Measurements from ENCODE around the gene CPNE2. TPM values are rescaled to one million over a fixed set of nuclear protein-coding genes. Genes with fewer than 3 reads are reported as not detected.

Gene CPNE2
- total RNA-seq, 1 experiment from 2014 or later: 5.1 TPM

DNA sequence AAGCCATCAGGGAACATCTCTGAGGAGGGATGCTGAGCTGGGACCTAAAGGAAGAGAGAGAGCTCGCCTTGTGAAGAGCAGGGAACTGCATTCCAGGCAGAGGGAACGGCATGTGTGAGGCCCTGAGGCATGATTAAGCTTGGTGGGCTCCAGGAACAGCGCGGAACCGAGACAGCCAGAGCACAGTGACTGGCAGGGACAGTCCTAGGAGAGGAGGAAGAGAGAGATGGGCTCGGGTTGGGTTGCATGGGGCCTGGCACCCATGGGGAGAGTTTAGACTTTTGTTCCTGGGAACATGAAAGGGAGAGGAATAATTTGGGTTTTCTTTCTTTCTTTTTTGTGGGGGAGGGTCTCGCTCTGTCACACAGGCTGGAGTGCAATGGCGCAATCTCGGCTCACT lies 39.2 kb upstream of the CPNE2 start:
- DNase-seq: no peak
- no peaks in the 10 kb centered on the region for H4K20me1 ChIP-seq (ENCODE audit: insufficient read depth, low read depth, low read length)
- H3K27ac ChIP-seq (ENCODE audit: low read length): no peak overlapping the region
- H3K9me2 ChIP-seq (replicated peaks; ENCODE audit: insufficient read depth, low read length): no peaks in the 10 kb centered on the region
- no peaks in the 10 kb centered on the region for H3K27me3 ChIP-seq (ENCODE audit: low read length)
- H3K4me3 ChIP-seq (ENCODE audit: low read length): no peak overlapping the region
- no peak overlapping the region for H3K4me2 ChIP-seq (ENCODE audit: low read depth, low read length, poor library complexity, severe bottlenecking)
- H3K9me3 ChIP-seq (ENCODE audit: low read length): no peaks in the 10 kb centered on the region
- no peaks in the 10 kb centered on the region for H3K79me2 ChIP-seq (ENCODE audit: low read length)
- peaks cover 19% of the 10 kb centered on the region; the same call in 1 of the 2 replicates for H3K36me3 ChIP-seq (ENCODE audit: insufficient read depth, low read length)
- no peak overlapping the region for H3K9ac ChIP-seq (ENCODE audit: low read length)
- no peak overlapping the region for H2AFZ ChIP-seq (ENCODE audit: low read length)
- H3K4me1 ChIP-seq (ENCODE audit: low read length): no peaks in the 10 kb centered on the region

- Histone ChIP-seq H3K9ac (ENCODE audit: low read length) (no peak overlapping the region), H3K4me2 (ENCODE audit: low read depth, low read length, poor library complexity, severe bottlenecking) (no peak overlapping the region), H3K27ac (ENCODE audit: low read length) (no peak overlapping the region), H3K4me3 (ENCODE audit: low read length) (no peak overlapping the region), H3K36me3 (ENCODE audit: insufficient read depth, low read length) (peaks cover 15% of the 10 kb centered on the region; the same call in 1 of the 2 replicates), H4K20me1 (ENCODE audit: insufficient read depth, low read depth, low read length) (no peaks in the 10 kb centered on the region), H3K27me3 (ENCODE audit: low read length) (no peaks in the 10 kb centered on the region), H2AFZ (ENCODE audit: low read length) (no peak overlapping the region), H3K9me2 (replicated peaks; ENCODE audit: insufficient read depth, low read length) (no peaks in the 10 kb centered on the region), H3K79me2 (ENCODE audit: low read length) (no peaks in the 10 kb centered on the region), H3K4me1 (ENCODE audit: low read length) (no peaks in the 10 kb centered on the region), H3K9me3 (ENCODE audit: low read length) (no peaks in the 10 kb centered on the region)
- DNase-seq: no peak
Measured at GRCh38 chr16:57054338-57054737, 38.0 kb upstream of the CPNE2 start.

DNA sequence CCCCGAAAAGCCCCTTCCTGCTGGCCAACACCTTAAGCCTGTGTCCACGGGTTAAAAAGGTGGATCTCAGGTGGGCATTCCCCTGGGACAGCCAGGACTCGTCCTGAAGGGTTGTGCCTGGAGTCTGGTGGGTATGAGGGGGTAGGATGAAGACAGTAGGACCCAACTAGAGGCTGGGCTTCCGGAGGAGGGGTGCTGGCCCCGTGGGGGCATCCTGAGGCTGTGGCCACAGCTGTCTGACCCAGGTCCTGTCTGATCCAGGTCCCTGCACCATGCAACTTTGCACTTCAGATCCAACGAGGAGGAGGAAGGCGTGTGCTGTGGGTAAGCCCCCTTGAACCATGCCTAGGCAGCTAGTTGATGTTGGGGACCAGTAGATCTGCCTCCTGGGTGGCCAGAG lies 37.6 kb upstream of the CPNE2 start:
- no peak for DNase-seq
- Histone ChIP-seq H3K27me3 (ENCODE audit: low read length) (no peaks in the 10 kb centered on the region), H3K9me2 (replicated peaks; ENCODE audit: insufficient read depth, low read length) (no peaks in the 10 kb centered on the region), H2AFZ (ENCODE audit: low read length) (no peak overlapping the region), H3K9ac (ENCODE audit: low read length) (no peak overlapping the region), H4K20me1 (ENCODE audit: insufficient read depth, low read depth, low read length) (no peaks in the 10 kb centered on the region), H3K9me3 (ENCODE audit: low read length) (no peaks in the 10 kb centered on the region), H3K4me1 (ENCODE audit: low read length) (no peaks in the 10 kb centered on the region), H3K4me2 (ENCODE audit: low read depth, low read length, poor library complexity, severe bottlenecking) (no peak overlapping the region), H3K27ac (ENCODE audit: low read length) (no peak overlapping the region), H3K4me3 (ENCODE audit: low read length) (no peak overlapping the region), H3K79me2 (ENCODE audit: low read length) (no peaks in the 10 kb centered on the region), H3K36me3 (ENCODE audit: insufficient read depth, low read length) (peaks cover 18% of the 10 kb centered on the region; the same call in 1 of the 2 replicates)

- H3K79me2 ChIP-seq (ENCODE audit: low read length): no peaks in the 10 kb centered on the region
- DNase-seq: no peak
- H3K27me3 ChIP-seq (ENCODE audit: low read length): no peaks in the 10 kb centered on the region
- no peaks in the 10 kb centered on the region for H3K9me2 ChIP-seq (replicated peaks; ENCODE audit: insufficient read depth, low read length)
- no peak overlapping the region for H2AFZ ChIP-seq (ENCODE audit: low read length)
- no peak overlapping the region for H3K4me3 ChIP-seq (ENCODE audit: low read length)
- H3K36me3 ChIP-seq (ENCODE audit: insufficient read depth, low read length): peaks cover 18% of the 10 kb centered on the region; the same call in 1 of the 2 replicates
- H3K4me2 ChIP-seq (ENCODE audit: low read depth, low read length, poor library complexity, severe bottlenecking): no peak overlapping the region
- H3K9me3 ChIP-seq (ENCODE audit: low read length): no peaks in the 10 kb centered on the region
- H3K27ac ChIP-seq (ENCODE audit: low read length): no peak overlapping the region
- no peak overlapping the region for H3K9ac ChIP-seq (ENCODE audit: low read length)
- no peaks in the 10 kb centered on the region for H4K20me1 ChIP-seq (ENCODE audit: insufficient read depth, low read depth, low read length)
- no peaks in the 10 kb centered on the region for H3K4me1 ChIP-seq (ENCODE audit: low read length)
Measured at GRCh38 chr16:57055671-57056070, 36.7 kb upstream of the CPNE2 start.

- H3K4me1 ChIP-seq (ENCODE audit: low read length): no peaks in the 10 kb centered on the region
- no peaks in the 10 kb centered on the region for H3K79me2 ChIP-seq (ENCODE audit: low read length)
- no peaks in the 10 kb centered on the region for H3K27me3 ChIP-seq (ENCODE audit: low read length)
- H3K4me2 ChIP-seq (ENCODE audit: low read depth, low read length, poor library complexity, severe bottlenecking): no peak overlapping the region
- H4K20me1 ChIP-seq (ENCODE audit: insufficient read depth, low read depth, low read length): no peaks in the 10 kb centered on the region
- H3K36me3 ChIP-seq (ENCODE audit: insufficient read depth, low read length): peaks cover 22% of the 10 kb centered on the region; the same call in 1 of the 2 replicates
- no peak overlapping the region for H3K4me3 ChIP-seq (ENCODE audit: low read length)
- no peaks in the 10 kb centered on the region for H3K9me2 ChIP-seq (replicated peaks; ENCODE audit: insufficient read depth, low read length)
- no peak overlapping the region for H3K27ac ChIP-seq (ENCODE audit: low read length)
- H3K9ac ChIP-seq (ENCODE audit: low read length): no peak overlapping the region
- no peak overlapping the region for H2AFZ ChIP-seq (ENCODE audit: low read length)
- no peaks in the 10 kb centered on the region for H3K9me3 ChIP-seq (ENCODE audit: low read length)
- no peak for DNase-seq
Measured at GRCh38 chr16:57058291-57058861, 34.0 kb upstream of the CPNE2 start.

DNA sequence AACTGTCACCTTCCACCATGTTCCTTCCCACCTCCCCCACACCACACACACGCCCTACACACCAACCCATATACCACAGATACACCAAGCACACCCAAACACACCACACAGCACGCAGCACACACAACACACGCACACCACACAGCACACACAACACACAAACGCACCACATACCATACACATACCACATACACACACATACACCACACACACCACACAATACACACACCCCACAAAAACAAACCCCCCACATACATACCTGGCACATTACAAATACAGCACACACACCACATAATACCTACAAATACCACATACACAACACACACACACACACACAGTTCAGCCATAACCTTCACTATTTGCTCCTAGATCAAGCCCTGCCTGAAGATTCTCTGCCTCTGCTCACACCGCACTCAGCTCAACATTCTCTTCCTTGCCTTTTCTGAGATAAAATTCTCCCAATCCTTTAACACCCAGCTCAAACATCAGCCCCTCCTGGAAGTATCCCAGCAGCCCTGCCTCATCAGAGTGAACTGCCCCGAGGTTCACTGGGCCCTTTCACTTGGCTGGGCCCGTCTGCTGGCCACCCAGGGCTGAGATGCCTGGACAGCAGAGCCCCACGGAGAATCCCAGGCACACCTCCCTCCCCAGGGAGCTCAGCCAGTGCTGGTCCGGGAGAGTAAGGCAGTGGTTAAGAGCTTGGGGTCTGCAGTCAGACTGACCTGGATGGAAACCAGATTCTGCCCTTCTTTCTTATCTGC lies 31.9 kb upstream of the CPNE2 start:
- Histone ChIP-seq H3K4me3 (ENCODE audit: low read length) (no peak overlapping the region), H3K4me1 (ENCODE audit: low read length) (no peaks in the 10 kb centered on the region), H4K20me1 (ENCODE audit: insufficient read depth, low read depth, low read length) (no peaks in the 10 kb centered on the region), H3K9ac (ENCODE audit: low read length) (no peak overlapping the region), H3K9me2 (replicated peaks; ENCODE audit: insufficient read depth, low read length) (no peaks in the 10 kb centered on the region), H3K9me3 (ENCODE audit: low read length) (no peaks in the 10 kb centered on the region), H3K36me3 (ENCODE audit: insufficient read depth, low read length) (peaks cover 19% of the 10 kb centered on the region; the same call in 1 of the 2 replicates), H3K27me3 (ENCODE audit: low read length) (no peaks in the 10 kb centered on the region), H3K27ac (ENCODE audit: low read length) (no peak overlapping the region), H3K4me2 (ENCODE audit: low read depth, low read length, poor library complexity, severe bottlenecking) (no peak overlapping the region), H2AFZ (ENCODE audit: low read length) (no peak overlapping the region), H3K79me2 (ENCODE audit: low read length) (no peaks in the 10 kb centered on the region)
- no peak for DNase-seq

GRCh38 chr16:57061084-57061905 lies 31.1 kb upstream of the CPNE2 start:
- Histone ChIP-seq H3K9me2 (replicated peaks; ENCODE audit: insufficient read depth, low read length) (no peaks in the 10 kb centered on the region), H3K4me3 (ENCODE audit: low read length) (no peak overlapping the region), H3K4me2 (ENCODE audit: low read depth, low read length, poor library complexity, severe bottlenecking) (no peak overlapping the region), H3K36me3 (ENCODE audit: insufficient read depth, low read length) (peaks cover 14% of the 10 kb centered on the region; the same call in 1 of the 2 replicates), H3K9ac (ENCODE audit: low read length) (no peak overlapping the region), H3K4me1 (ENCODE audit: low read length) (no peaks in the 10 kb centered on the region), H3K27me3 (ENCODE audit: low read length) (no peaks in the 10 kb centered on the region), H4K20me1 (ENCODE audit: insufficient read depth, low read depth, low read length) (no peaks in the 10 kb centered on the region), H3K27ac (ENCODE audit: low read length) (no peak overlapping the region; the same call in 1 of the 2 replicates), H3K79me2 (ENCODE audit: low read length) (no peaks in the 10 kb centered on the region), H2AFZ (ENCODE audit: low read length) (no peak overlapping the region), H3K9me3 (ENCODE audit: low read length) (no peaks in the 10 kb centered on the region)
- DNase-seq: no peak

DNA sequence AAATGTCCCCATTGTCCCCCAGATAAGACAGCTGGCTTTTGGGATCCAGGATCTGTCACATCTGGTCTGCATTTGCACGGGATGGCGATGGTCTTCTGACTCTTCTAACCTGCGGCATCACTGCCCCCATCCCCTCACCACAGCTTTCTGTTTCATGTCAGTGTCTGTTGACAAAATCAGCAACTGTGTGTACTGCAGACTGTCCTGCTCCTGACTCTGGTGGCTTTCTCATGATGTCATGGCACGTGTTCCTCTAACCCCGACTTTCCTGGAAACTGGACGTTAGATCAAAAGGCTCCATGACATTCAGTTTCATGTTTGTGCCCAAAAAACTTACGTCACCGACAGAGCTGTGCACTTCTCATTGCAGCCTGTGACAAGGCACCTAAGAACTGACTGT lies 30.1 kb upstream of the CPNE2 start:
- no peak overlapping the region for H3K4me3 ChIP-seq (ENCODE audit: low read length)
- no peaks in the 10 kb centered on the region for H3K79me2 ChIP-seq (ENCODE audit: low read length)
- H3K36me3 ChIP-seq (ENCODE audit: insufficient read depth, low read length): peaks cover 14% of the 10 kb centered on the region; the same call in 1 of the 2 replicates
- H3K4me2 ChIP-seq (ENCODE audit: low read depth, low read length, poor library complexity, severe bottlenecking): no peak overlapping the region
- H3K4me1 ChIP-seq (ENCODE audit: low read length): no peaks in the 10 kb centered on the region
- no peak for DNase-seq
- H3K9me2 ChIP-seq (replicated peaks; ENCODE audit: insufficient read depth, low read length): no peaks in the 10 kb centered on the region
- no peak overlapping the region for H3K27ac ChIP-seq (ENCODE audit: low read length)
- H3K9ac ChIP-seq (ENCODE audit: low read length): no peak overlapping the region
- no peaks in the 10 kb centered on the region for H4K20me1 ChIP-seq (ENCODE audit: insufficient read depth, low read depth, low read length)
- no peak overlapping the region for H2AFZ ChIP-seq (ENCODE audit: low read length)
- no peaks in the 10 kb centered on the region for H3K27me3 ChIP-seq (ENCODE audit: low read length)
- no peaks in the 10 kb centered on the region for H3K9me3 ChIP-seq (ENCODE audit: low read length)

Measured in Karpas-422 (cell line).